Raji (cell line): ENCODE data around the gene RCBTB2.

Source experiments
- POLR2A ChIP-seq: IDR thresholded peaks from 2 replicates; pipeline ENCODE4 v1.6.1; 2011; ENCODE audit warnings: low read depth, low read length, control low read depth; ENCODE audit not compliant: insufficient read depth

Gene RCBTB2

GRCh38 chr13:48532506-48533499 is at the start of gene RCBTB2:
Gene RCBTB2, minus strand, starts transcription at chr13:48533080. Its CDS starts 11,141 bp downstream, at chr13:48521939.
- TF ChIP-seq POLR2A = peak; percentile 88

DNA sequence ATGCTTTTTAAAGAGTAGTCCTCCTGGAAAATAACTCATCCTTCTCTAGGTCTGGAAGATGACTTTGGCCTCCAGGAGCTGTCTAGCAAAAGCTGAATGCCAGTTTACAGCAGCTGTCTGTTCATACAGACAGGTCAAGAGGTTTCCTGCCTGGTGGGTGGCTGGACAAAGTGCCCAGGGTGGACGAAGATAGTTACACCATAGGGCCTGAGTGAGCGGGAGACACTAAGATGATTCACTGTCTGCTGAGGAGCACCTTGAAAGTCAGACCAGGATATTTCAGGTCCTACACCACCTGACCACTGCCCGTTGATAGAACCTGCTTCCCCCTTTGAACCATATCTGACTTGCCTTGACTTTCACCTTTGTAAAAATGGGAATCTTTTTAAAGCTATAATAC is 49.2 kb upstream of the RCBTB2 start:
- no peak for TF ChIP-seq POLR2A

- no peak for TF ChIP-seq POLR2A
Observed at GRCh38 chr13:48580896-48581295, 48.0 kb upstream of the RCBTB2 start.

DNA sequence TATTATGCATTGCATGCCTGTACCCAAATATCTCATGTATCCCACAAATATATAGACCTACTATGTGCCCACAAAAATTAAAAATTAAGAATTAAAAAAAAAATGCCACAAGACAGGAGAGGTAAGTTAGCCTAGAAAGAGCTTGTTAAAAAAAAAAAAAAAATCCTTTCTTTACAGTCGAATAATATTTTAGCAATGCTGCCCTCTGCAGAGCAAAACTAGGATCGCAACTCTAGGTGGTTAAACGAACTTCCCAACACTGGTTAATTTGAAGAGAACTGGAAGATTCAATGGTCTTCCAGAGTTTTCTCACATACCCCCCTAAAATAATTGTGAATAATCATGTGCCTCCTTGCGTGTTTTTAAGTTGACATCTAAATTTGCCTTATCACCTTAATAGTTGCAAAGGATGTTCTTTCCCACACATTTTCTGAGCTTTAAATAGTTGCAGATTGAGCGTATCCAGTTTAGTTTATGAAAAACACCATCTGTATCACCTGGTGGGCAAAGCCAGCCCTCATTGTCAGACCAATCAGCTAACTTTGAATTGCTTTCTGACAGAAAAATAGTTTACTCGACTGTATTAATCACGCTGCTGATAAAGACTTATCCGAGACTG is 47.4 kb upstream of the RCBTB2 start:
- no peak for TF ChIP-seq POLR2A

DNA sequence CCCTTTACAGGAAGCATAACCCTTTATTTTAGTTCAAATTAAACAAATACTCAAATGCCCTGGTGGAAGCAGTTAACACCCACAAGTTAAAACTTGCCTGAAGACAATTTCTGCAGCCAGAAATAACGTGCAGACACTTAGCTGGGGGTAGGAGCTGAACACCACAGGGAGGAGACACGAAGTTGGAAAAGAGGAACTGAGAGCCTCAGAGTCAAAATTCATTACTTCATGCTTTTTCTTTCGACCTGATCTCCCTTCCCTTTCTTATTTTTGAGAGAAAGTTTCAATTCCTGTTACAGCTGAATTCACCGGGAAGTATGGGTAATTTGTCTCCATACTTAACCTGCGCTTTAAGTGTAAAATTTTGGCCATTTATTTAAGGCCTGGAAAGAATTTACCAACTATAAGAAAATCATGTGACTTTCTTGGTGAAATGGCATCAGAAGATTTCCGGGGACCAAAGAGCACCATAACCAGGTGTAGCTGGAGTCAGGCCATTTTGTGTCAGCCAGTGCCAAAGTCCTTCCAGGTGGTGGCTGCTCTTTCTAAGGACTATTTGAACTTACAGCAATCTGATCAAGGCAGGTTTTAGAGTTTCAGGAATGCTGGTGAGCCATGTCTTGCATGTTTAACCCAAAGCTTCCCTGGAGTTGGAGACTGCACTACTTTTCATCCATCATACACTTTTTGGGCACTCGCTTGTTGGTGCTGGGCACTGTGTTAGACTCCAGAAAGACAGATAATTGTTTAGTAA is 46.5 kb upstream of the RCBTB2 start:
- TF ChIP-seq POLR2A = no peak

DNA sequence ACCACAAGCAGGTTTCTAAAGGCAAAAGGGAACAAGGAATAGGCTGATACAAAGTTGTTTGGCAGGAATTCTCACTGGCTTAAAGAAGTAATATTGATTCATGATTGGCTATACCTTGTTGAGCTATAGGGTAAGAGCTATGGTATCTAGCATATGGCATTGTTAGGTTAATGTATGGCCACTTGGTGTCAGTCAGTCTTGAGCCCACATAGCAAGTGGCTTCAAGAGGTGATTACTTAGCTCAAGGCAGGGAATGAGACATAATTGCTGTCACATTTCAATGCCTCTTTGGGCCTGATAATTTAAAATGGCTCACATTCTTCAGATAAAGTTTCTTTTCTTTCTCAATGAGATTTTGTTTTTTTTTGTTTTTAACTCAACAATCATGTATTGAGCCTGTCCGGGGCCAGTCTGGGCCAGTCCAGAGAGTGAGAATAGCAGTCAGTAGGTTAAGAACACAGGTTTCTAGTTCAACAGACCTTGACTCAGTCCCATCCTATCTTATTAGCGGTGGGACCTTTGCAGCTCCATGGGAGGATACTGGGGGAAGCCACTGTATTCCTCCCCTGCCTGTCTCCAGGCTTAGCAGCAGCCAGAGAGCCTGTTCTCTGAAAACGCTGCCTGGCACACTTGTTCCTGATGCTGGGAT is 45.8 kb upstream of the RCBTB2 start:
- TF ChIP-seq POLR2A = no peak

DNA sequence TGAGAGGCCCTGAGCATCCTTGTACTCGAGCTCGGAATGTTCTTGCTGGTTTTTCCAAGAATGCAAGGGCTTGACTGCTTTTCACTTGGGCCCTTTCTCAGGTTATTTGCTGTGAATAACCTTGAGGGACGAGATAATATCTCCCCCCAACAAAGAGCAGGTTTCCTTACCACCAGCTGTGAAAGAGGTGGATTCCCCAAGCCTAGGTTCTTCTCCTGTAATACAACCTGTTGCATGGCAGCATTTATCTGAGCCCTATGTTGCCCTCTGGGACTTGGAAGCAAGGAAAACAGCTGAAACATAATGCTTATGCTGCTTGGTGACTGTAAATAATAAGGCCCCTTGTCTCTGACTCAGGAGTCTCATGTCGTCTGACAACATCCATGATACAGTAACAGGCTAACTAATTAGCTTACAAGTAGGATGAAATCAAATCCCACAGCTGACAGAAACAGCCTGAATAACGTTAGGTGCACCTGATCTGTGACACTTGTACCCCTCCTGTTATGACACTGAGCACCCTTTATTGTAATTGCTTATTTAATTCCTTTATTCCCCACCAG is 43.6 kb upstream of the RCBTB2 start:
- no peak for TF ChIP-seq POLR2A

GRCh38 chr13:48575031-48575430 is 42.2 kb upstream of the RCBTB2 start:
- TF ChIP-seq POLR2A = no peak

DNA sequence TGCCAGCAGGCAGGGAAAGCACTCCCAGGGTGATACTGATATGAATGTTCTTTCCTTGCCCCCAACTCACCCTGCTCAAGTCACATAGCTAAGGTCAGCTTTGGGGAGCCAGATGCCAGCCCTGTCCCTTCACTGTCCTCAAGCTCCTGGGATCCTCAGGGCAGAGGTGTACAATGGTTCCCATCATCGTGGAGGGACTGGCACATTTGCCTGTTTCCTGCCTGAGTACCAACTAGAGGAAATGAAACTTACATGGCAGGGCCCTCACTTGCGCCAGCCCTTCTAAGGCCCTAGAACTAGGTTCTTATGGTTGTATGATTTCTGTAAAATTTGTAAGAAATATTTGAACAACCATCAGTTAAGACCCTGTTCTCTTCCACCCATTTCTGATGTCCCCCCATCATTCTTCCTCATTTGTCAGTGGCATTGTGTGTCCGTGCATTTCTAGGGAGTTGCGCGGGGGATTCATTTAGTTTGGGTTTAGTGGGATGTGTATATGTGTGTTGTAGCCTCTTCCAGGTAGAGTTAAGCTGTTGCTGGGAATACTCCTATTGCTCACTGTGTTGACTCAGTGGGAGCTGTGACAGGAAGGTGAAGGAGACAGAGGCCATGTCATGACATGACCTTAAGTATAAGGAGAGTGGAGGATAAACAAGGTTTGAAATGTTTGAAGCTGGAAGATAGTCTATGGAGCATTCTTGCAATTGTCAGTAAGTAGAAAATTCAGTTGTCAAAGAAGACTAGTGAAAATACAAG is 41.3 kb upstream of the RCBTB2 start:
- TF ChIP-seq POLR2A = no peak

GRCh38 chr13:48573213-48574007 is 40.5 kb upstream of the RCBTB2 start:
- no peak for TF ChIP-seq POLR2A

DNA sequence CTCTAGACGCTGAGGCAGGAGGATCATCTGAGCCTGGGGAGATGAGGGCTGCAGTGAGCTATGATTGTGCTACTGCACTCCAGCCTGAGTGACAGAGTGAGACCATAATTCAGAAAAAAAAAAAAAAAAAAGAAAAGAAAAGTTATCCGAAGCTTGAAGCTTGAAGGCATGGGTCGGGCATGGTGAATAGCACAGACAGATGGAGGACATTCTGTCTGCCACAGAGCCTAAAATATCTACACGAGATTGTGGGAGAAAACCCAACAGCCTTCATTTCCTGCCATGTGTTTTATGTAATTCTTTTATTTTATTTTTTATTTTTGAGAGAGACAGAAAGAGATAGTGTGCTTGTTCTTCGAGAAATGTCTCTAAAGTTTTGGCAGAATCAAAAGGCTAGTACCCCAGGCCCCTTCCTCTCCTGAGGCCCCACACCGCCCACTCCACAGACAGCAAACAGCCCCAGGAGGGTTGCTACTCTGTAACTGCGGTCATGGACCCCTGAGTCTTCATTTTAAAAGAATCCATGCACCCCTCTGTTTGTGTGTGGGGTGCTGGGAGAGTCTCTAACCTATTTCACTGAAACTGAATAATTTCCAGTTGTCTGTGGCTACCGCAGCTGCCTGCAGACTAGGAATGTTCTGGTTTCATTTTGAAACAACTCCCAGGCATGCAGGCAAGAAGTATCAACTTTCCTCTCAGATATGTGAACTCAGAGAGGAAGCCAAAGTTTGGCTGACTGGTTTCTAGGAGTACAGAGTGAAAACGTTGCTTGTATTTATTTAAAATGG is 38.4 kb upstream of the RCBTB2 start:
- TF ChIP-seq POLR2A = no peak

- no peak for TF ChIP-seq POLR2A
Observed at GRCh38 chr13:48570216-48570828, 37.4 kb upstream of the RCBTB2 start.
